ENCODE results near the gene NDOR1.

DNA sequence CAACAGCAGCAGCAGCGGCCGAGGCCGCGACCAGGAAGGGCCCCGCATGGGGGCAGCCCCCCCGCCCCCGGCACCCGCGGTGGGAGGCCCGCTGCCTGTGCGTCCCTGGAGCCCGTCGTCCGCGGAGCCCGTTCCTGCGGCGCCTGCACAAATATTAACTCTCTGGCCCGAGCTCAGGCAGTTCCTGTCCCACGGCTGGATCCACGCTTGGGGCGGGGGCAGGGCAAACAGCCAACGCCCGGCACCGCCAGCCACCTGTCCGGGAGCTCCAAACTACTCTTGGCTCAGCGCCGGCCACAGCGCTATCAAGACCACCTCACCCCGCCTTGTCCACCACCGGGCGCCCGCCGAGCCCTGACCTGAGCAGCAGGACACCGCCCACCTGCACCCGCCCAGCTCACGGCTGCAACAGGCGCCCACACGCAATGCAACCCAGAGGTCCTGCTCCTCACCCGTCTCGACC is 35.6 kb upstream of the NDOR1 start, which contains the start of gene LRRC26:
- TF ChIP-seq, protein P1, sequence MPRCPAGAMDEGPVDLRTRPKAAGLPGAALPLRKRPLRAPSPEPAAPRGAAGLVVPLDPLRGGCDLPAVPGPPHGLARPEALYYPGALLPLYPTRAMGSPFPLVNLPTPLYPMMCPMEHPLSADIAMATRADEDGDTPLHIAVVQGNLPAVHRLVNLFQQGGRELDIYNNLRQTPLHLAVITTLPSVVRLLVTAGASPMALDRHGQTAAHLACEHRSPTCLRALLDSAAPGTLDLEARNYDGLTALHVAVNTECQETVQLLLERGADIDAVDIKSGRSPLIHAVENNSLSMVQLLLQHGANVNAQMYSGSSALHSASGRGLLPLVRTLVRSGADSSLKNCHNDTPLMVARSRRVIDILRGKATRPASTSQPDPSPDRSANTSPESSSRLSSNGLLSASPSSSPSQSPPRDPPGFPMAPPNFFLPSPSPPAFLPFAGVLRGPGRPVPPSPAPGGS (IDR thresholded peaks at IDR 0.05): no peak
- TF ChIP-seq, protein P2, sequence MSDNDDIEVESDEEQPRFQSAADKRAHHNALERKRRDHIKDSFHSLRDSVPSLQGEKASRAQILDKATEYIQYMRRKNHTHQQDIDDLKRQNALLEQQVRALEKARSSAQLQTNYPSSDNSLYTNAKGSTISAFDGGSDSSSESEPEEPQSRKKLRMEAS (IDR thresholded peaks at IDR 0.05): no peak
- TF ChIP-seq SMC3 (IDR thresholded peaks at IDR 0.05): no peak
- TF ChIP-seq, protein P3, sequence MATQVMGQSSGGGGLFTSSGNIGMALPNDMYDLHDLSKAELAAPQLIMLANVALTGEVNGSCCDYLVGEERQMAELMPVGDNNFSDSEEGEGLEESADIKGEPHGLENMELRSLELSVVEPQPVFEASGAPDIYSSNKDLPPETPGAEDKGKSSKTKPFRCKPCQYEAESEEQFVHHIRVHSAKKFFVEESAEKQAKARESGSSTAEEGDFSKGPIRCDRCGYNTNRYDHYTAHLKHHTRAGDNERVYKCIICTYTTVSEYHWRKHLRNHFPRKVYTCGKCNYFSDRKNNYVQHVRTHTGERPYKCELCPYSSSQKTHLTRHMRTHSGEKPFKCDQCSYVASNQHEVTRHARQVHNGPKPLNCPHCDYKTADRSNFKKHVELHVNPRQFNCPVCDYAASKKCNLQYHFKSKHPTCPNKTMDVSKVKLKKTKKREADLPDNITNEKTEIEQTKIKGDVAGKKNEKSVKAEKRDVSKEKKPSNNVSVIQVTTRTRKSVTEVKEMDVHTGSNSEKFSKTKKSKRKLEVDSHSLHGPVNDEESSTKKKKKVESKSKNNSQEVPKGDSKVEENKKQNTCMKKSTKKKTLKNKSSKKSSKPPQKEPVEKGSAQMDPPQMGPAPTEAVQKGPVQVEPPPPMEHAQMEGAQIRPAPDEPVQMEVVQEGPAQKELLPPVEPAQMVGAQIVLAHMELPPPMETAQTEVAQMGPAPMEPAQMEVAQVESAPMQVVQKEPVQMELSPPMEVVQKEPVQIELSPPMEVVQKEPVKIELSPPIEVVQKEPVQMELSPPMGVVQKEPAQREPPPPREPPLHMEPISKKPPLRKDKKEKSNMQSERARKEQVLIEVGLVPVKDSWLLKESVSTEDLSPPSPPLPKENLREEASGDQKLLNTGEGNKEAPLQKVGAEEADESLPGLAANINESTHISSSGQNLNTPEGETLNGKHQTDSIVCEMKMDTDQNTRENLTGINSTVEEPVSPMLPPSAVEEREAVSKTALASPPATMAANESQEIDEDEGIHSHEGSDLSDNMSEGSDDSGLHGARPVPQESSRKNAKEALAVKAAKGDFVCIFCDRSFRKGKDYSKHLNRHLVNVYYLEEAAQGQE (IDR thresholded peaks at IDR 0.05): no peak
- no peak for TF ChIP-seq RFX5 (IDR thresholded peaks at IDR 0.05)
- TF ChIP-seq, protein P4, sequence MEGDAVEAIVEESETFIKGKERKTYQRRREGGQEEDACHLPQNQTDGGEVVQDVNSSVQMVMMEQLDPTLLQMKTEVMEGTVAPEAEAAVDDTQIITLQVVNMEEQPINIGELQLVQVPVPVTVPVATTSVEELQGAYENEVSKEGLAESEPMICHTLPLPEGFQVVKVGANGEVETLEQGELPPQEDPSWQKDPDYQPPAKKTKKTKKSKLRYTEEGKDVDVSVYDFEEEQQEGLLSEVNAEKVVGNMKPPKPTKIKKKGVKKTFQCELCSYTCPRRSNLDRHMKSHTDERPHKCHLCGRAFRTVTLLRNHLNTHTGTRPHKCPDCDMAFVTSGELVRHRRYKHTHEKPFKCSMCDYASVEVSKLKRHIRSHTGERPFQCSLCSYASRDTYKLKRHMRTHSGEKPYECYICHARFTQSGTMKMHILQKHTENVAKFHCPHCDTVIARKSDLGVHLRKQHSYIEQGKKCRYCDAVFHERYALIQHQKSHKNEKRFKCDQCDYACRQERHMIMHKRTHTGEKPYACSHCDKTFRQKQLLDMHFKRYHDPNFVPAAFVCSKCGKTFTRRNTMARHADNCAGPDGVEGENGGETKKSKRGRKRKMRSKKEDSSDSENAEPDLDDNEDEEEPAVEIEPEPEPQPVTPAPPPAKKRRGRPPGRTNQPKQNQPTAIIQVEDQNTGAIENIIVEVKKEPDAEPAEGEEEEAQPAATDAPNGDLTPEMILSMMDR (IDR thresholded peaks at IDR 0.05): no peak
- TF ChIP-seq FOSL2 (IDR thresholded peaks at IDR 0.05): no peak
- TF ChIP-seq FOSL2 (CRISPR knock-in tag; IDR thresholded peaks at IDR 0.05): no peak
- no peak for TF ChIP-seq BHLHE40 (IDR thresholded peaks at IDR 0.05; ENCODE audit: low read depth, low read length)
- no peak for TF ChIP-seq RCOR1 (IDR thresholded peaks at IDR 0.05; ENCODE audit: low read depth, low read length)
